GM06990 (cell line): ENCODE data around the gene RAB11FIP3.

Source experiments
- DNase-seq: peaks from one replicate; pipeline ENCODE4 v3.0.0-alpha.2; 2011; ENCODE audit not compliant: insufficient read length; ENCODE audit errors: extremely low read depth
- H3K27me3 ChIP-seq: replicated peaks from 2 replicates; pipeline ENCODE4 v1.6.0; 2011; ENCODE audit warnings: low read length; ENCODE audit not compliant: control insufficient read depth, insufficient read depth
- H3K36me3 ChIP-seq: 2 replicates; pipeline ENCODE4 v1.5.1; 2011; ENCODE audit warnings: low read length; ENCODE audit not compliant: control insufficient read depth, insufficient read depth
- H3K4me3 ChIP-seq: replicated peaks from 2 replicates; pipeline ENCODE4 v1.5.1; 2011; ENCODE audit warnings: low read depth, mild to moderate bottlenecking, control low read depth, low read length
- TF ChIP-seq, protein P1 (sequence below): IDR thresholded peaks from 2 replicates; pipeline ENCODE4 v1.5.1; 2011; ENCODE audit warnings: low read length, control low read depth, mild to moderate bottlenecking, inconsistent platforms; ENCODE audit not compliant: insufficient read depth, poor library complexity, severe bottlenecking

Gene RAB11FIP3

GRCh38 chr16:508884-509736, 83.7 kb downstream of the RAB11FIP3 start:
- Histone ChIP-seq H3K27me3 (no peaks in the 10 kb centered on the region), H3K36me3 (peaks cover 10% of the 10 kb centered on the region), H3K4me3 (no peak overlapping the region)
- TF ChIP-seq, protein P1, sequence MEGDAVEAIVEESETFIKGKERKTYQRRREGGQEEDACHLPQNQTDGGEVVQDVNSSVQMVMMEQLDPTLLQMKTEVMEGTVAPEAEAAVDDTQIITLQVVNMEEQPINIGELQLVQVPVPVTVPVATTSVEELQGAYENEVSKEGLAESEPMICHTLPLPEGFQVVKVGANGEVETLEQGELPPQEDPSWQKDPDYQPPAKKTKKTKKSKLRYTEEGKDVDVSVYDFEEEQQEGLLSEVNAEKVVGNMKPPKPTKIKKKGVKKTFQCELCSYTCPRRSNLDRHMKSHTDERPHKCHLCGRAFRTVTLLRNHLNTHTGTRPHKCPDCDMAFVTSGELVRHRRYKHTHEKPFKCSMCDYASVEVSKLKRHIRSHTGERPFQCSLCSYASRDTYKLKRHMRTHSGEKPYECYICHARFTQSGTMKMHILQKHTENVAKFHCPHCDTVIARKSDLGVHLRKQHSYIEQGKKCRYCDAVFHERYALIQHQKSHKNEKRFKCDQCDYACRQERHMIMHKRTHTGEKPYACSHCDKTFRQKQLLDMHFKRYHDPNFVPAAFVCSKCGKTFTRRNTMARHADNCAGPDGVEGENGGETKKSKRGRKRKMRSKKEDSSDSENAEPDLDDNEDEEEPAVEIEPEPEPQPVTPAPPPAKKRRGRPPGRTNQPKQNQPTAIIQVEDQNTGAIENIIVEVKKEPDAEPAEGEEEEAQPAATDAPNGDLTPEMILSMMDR, result no peak
- DNase-seq, result no peak

GRCh38 chr16:510066-510825, 84.8 kb downstream of the RAB11FIP3 start:
- Histone ChIP-seq H3K36me3 (peaks cover 13% of the 10 kb centered on the region), H3K27me3 (no peaks in the 10 kb centered on the region), H3K4me3 (no peak overlapping the region)
- TF ChIP-seq, protein P1, result no peak
- DNase-seq, result no peak

DNA sequence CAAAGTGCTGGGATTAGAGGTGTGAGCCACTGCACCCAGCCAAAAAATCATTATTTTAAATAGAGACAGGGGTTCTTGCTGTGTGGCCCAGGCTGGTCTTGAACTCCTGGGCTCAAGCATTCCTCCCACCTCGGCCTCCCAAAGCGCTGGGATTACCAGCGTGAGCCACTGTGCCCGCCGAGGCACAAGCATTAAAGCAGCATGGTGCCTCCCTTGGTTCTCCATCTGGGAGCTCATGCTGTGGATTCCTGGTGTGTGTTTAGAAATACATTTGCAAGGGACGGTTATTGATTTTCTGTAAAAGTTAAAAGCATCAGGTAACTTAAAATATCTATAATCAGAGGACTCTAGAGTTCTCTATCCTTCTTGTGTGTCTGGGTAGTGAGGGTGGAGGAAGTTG, 87.4 kb downstream of the RAB11FIP3 start:
- H3K27me3 ChIP-seq, result no peaks in the 10 kb centered on the region
- TF ChIP-seq, protein P1, result no peak
- no peak for DNase-seq
- H3K4me3 ChIP-seq, result no peak overlapping the region
- peaks cover 8% of the 10 kb centered on the region for H3K36me3 ChIP-seq

- Histone ChIP-seq H3K36me3 (peaks cover 9% of the 10 kb centered on the region), H3K27me3 (no peaks in the 10 kb centered on the region), H3K4me3 (no peak overlapping the region)
- no peak for DNase-seq
- TF ChIP-seq, protein P1, result no peak
These were observed 88.5 kb downstream of the RAB11FIP3 start for GRCh38 chr16:513950-514349.

GRCh38 chr16:515175-515938, 89.9 kb downstream of the RAB11FIP3 start:
- no peak for DNase-seq
- Histone ChIP-seq H3K4me3 (no peak overlapping the region), H3K27me3 (no peaks in the 10 kb centered on the region), H3K36me3 (peaks cover 17% of the 10 kb centered on the region)
- TF ChIP-seq, protein P1, result no peak
